Measurements from ENCODE around the gene MRPL53.

MRPL53 gene

DNA sequence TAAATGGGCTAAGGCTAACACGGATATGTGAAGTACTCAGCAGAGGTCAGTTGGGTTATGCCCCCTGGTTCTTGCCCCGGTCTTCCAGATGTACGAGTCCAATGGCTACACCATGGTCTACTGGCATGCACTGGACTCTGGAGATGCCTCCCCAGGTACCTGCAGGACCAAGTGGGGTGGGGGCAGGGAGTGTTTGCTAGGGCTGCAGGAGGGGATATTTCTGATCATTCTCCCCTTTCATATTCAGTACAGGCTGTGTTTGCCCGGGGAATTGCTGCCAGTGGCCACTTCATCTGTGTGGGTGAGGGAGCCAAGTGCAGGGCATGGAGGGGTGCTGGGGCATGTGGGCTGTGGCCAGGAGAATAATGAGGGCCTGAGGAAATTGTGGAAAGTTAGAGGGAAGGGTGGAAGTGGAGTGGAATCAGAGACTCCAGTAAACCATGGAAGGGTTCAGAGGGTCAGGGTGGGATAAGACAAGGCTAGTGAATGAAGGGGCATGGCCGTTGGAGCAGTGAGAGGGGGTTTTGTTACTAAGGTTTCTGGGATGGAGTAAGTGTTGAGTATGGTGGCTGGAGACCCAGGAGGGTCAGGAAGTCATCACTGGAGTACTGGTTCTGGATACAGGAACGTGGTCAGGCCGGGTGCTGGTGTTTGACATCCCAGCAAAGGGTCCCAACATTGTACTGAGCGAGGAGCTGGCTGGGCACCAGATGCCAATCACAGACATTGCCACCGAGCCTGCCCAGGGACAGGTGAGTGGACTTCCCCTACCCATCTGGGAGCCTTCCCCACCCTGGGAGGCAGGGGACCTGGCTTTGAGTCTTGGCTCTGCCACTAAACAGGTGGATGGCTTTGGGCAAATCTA is 49.0 kb downstream of the MRPL53 start:
- DNase-seq: no peak
